Activated effector memory CD4-positive, alpha-beta T cell treated with anti-CD3 and anti-CD28 coated beads, Interleukin-2, amount 50 U/mL, for 16 hours (primary cell): ENCODE results near the gene SLC35E3.

Experiments used
- DNase-seq: peaks from one replicate; pipeline ENCODE4 v3.0.0-alpha.2; 2020

The SLC35E3 gene

GRCh38 chr12:68771223-68771925 lies 25.4 kb downstream of the SLC35E3 start:
- DNase-seq = no peak

- no peak for DNase-seq
These were observed 26.7 kb downstream of the SLC35E3 start for GRCh38 chr12:68772714-68773113.

- DNase-seq = no peak
These were observed 27.6 kb downstream of the SLC35E3 start for GRCh38 chr12:68773582-68773981.

- no peak for DNase-seq
These were observed 29.2 kb downstream of the SLC35E3 start for GRCh38 chr12:68775121-68775630.

GRCh38 chr12:68776976-68777610 lies 31.1 kb downstream of the SLC35E3 start:
- no peak for DNase-seq

- DNase-seq = no peak
These were observed 33.3 kb downstream of the SLC35E3 start for GRCh38 chr12:68779280-68779679.

- no peak for DNase-seq
These were observed 34.8 kb downstream of the SLC35E3 start for GRCh38 chr12:68780731-68781130.

- DNase-seq = no peak
These were observed 35.8 kb downstream of the SLC35E3 start for GRCh38 chr12:68781728-68782127.

GRCh38 chr12:68784015-68784414 lies 38.0 kb downstream of the SLC35E3 start:
- no peak for DNase-seq

GRCh38 chr12:68785358-68785757 lies 39.4 kb downstream of the SLC35E3 start:
- DNase-seq = no peak

GRCh38 chr12:68785823-68786222 lies 39.8 kb downstream of the SLC35E3 start:
- no peak for DNase-seq

GRCh38 chr12:68786929-68787328 lies 41.0 kb downstream of the SLC35E3 start:
- DNase-seq = no peak

GRCh38 chr12:68788554-68789143 lies 42.7 kb downstream of the SLC35E3 start:
- DNase-seq = no peak

- no peak for DNase-seq
These were observed 43.3 kb downstream of the SLC35E3 start for GRCh38 chr12:68789144-68789878.

- DNase-seq = no peak
These were observed 44.3 kb downstream of the SLC35E3 start for GRCh38 chr12:68790081-68790951.

- no peak for DNase-seq
These were observed 44.9 kb downstream of the SLC35E3 start for GRCh38 chr12:68790952-68791234.

GRCh38 chr12:68791897-68792481 lies 46.0 kb downstream of the SLC35E3 start:
- no peak for DNase-seq

GRCh38 chr12:68792952-68793351 lies 47.0 kb downstream of the SLC35E3 start:
- DNase-seq = no peak

- DNase-seq = no peak
These were observed 47.5 kb downstream of the SLC35E3 start for GRCh38 chr12:68793436-68793835.

GRCh38 chr12:68793975-68794652 lies 48.1 kb downstream of the SLC35E3 start:
- DNase-seq = no peak

- DNase-seq = no peak
These were observed 48.8 kb downstream of the SLC35E3 start for GRCh38 chr12:68794653-68795251.
